Hepatocyte (in vitro differentiated cells): ENCODE data around the gene PNO1.

Experiments
- EZH2 ChIP-seq: fragments of 200-600 bp; sonication (generic); IDR thresholded peaks from 2 replicates; pipeline ENCODE4 v1.6.1; 2016; ENCODE audit warnings: antibody characterized with exemption, mild to moderate bottlenecking, borderline replicate concordance
- TF ChIP-seq, protein P1 (sequence below): fragments of 200-600 bp; sonication (generic); IDR thresholded peaks from 2 replicates; pipeline ENCODE4 v1.5.1; 2016; ENCODE audit warnings: antibody characterized with exemption, mild to moderate bottlenecking; ENCODE audit not compliant: poor library complexity

DNA sequence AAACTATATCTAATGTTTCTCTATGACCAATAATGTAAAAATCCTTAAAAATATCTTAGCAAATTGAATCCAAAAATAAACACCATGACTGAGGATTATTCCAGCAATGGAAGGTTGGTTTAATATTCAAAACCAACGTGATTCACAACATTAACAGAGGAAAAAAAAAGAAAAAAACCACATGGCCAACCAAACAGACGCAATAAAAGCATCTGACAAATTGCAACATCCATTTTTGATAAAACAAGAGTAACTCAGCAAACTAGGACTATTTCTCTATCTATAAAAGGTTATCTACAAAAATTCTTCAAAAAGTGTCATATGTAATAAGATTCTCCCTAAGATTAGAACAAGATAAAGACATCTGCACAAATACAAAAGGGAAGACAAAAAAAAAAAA is 65.7 kb downstream of the PNO1 start:
- TF ChIP-seq, protein P1, sequence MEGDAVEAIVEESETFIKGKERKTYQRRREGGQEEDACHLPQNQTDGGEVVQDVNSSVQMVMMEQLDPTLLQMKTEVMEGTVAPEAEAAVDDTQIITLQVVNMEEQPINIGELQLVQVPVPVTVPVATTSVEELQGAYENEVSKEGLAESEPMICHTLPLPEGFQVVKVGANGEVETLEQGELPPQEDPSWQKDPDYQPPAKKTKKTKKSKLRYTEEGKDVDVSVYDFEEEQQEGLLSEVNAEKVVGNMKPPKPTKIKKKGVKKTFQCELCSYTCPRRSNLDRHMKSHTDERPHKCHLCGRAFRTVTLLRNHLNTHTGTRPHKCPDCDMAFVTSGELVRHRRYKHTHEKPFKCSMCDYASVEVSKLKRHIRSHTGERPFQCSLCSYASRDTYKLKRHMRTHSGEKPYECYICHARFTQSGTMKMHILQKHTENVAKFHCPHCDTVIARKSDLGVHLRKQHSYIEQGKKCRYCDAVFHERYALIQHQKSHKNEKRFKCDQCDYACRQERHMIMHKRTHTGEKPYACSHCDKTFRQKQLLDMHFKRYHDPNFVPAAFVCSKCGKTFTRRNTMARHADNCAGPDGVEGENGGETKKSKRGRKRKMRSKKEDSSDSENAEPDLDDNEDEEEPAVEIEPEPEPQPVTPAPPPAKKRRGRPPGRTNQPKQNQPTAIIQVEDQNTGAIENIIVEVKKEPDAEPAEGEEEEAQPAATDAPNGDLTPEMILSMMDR: no peak
- no peak for TF ChIP-seq EZH2
